Right lobe of liver (tissue), 6 donors: ENCODE data around the gene SCRN2. TPM values are rescaled to one million over a fixed set of nuclear protein-coding genes. Genes with fewer than 3 reads are reported as not detected.

Source experiments
- ATAC-seq, 4 donors: fragments of 200-7000 bp; cut with Tn5 transposase; one replicate each; pipeline ENCODE4 v1.9.1; 2020; ENCODE audit warnings: mild to moderate bottlenecking in 4 of 4, moderate library complexity in 4 of 4
- DNase-seq, 3 donors: peaks; one replicate each; pipeline ENCODE4 v3.0.0-alpha.2; 2020
- H3K27ac ChIP-seq, 3 donors: fragments of 200-600 bp; one replicate each; pipeline ENCODE4 v1.8.0; 2022
- H3K27me3 ChIP-seq, 2 donors: fragments of 200-600 bp; one replicate each; pipeline ENCODE4 v1.8.0; 2022
- H3K36me3 ChIP-seq, 4 donors: fragments of 200-600 bp; sonication (generic) in 1 of 4; one replicate each; pipeline versions ENCODE4 v1.5.1 to v1.8.0; 2017 to 2022; ENCODE audit warnings: control low read depth in 1 of 4
- H3K4me1 ChIP-seq, 4 donors: fragments of 200-600 bp; sonication (generic) in 1 of 4; one replicate each; pipeline versions ENCODE4 v1.5.1 to v1.8.0; 2017 to 2022; ENCODE audit warnings: control low read depth in 1 of 4
- H3K4me3 ChIP-seq, 3 donors: fragments of 200-600 bp; one replicate each; pipeline ENCODE4 v1.8.0; 2022
- H3K9me3 ChIP-seq, 4 donors: fragments of 200-600 bp; sonication (generic) in 1 of 4; one replicate each; pipeline versions ENCODE4 v1.5.1 to v1.8.0; 2017 to 2022; ENCODE audit warnings: control low read depth in 1 of 4
- POLR2A ChIP-seq: fragments of 450-650 bp; IDR thresholded peaks from one replicate; pipeline ENCODE4 v1.6.1; 2017; ENCODE audit warnings: antibody characterized with exemption, mild to moderate bottlenecking
- WGBS: methylation state at CpG from one replicate; pipeline ENCODE4 v1.1.6; 2018; ENCODE audit warnings: low coverage, low lambda C conversion rate; ENCODE audit not compliant: insufficient coverage; ENCODE audit errors: missing lambda C conversion rate; 5-methylcytosine and 5-hydroxymethylcytosine counted together
- intact Hi-C, 2 donors: fragments of 100-400 bp; cut with DNase I; formaldehyde crosslinking; loops; one replicate each; pipeline versions ENCODE4 v1.11.2 to v1.14.1; 2022
- long read RNA-seq: library from polyadenylated mRNA; unstranded; transcript quantifications from one replicate; pipeline ENCODE4 v2.0.0, GENCODE V29; 2019
- total RNA-seq, 6 experiments: library from RNA; depleted of rRNA in 2 of 6; stranded (reverse); fragments of >200 nt in 2 of 6; fragmentation: NEBNext Ultra II Directional in 3 of 6; extraction: Animal tissue kit (Norgen Biotek cat#: 25700) in 3 of 6; gene quantifications; one replicate each; pipeline versions ENCODE4 v1.1.0 to v1.2.4, GENCODE V29; 2016 to 2023
- TF ChIP-seq, protein P1 (sequence below), 4 donors: fragments of 200-600 bp in 3 of 4; fragments of 450-650 bp in 1 of 4; IDR thresholded peaks; one replicate each; pipeline versions ENCODE4 v1.5.1 to v1.8.0; 2016 to 2022; ENCODE audit warnings: antibody characterized with exemption in 4 of 4, mild to moderate bottlenecking in 2 of 4
- donor health status: DM: no; HTN: yes; CAD: no.
- donor health status: DM: no; HTN: no; CAD: no.
- donor health status: DM: no; HTN: no; CAD: no.
- donor health status: DM: no; HTN: yes; CAD: no.
- donor health status: DM: no; HTN: yes; CAD: no.

SCRN2 gene
- total RNA-seq, result 10 to 100 TPM; 18.1 to 25.7 (median 19.6) TPM
- long read RNA-seq, partial matches to known transcripts, result 1 of 5 reads
- long read RNA-seq, other reads (novel, unspliced or antisense), result 2 of 5 reads

DNA sequence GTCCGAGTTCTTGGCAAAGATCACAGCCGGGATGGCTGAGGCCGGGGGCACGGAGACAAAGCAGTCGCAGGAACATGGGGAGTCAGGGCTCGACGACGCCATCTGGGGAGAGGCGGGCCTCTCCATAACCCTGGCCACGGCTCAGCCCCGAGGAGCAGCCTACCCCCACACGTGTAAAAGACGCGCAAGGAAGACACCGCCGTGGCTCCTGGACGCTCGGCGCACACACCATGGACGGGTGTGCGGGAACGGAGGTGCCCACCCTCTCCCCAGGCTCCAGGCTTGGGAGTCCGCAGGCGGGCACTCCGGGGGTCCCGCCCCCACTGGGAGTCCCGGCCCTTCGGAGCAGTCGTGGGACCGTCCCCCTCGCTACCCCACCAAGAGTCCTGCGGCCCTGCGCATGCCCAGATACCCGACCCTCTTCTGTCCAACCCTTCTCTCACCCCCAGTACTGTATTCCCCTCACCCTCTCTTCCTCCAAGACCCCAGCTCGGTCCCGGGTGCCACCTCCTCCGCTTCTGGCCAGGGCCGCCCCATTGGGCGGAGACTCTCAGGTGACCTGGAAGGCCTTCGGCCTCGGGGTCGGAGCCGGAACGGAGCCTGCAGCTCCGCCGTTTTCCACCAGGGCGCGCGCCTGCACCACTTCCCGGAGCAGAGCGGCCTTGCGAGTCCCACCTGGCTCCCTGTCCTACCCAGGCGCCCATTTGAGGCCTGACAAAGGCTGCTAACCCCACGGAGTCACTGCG lies at the start of gene SCRN2:
Gene SCRN2 (minus strand): TSS at position 532 of the 746 bp plus-strand sequence. CDS start 430 bp downstream, at position 102.
- ATAC-seq (peak; percentile 93 to 97 (median 95)), DNase-seq (peak; percentile 91 to 94 (median 93))
- H3K9me3 ChIP-seq, result no peaks in the 10 kb centered on the region
- peak within 1 kb of the TSS; percentile 86 to 94 (median 92) for H3K4me3 ChIP-seq
- no peaks in the 10 kb centered on the region for H3K27me3 ChIP-seq
- intact Hi-C loops, result loop anchor here (10.0 kb wide), 1 partner anchor 174 kb away; no protein-coding TSS in a partner anchor
- no peak for TF ChIP-seq POLR2A
- TF ChIP-seq, protein P1, sequence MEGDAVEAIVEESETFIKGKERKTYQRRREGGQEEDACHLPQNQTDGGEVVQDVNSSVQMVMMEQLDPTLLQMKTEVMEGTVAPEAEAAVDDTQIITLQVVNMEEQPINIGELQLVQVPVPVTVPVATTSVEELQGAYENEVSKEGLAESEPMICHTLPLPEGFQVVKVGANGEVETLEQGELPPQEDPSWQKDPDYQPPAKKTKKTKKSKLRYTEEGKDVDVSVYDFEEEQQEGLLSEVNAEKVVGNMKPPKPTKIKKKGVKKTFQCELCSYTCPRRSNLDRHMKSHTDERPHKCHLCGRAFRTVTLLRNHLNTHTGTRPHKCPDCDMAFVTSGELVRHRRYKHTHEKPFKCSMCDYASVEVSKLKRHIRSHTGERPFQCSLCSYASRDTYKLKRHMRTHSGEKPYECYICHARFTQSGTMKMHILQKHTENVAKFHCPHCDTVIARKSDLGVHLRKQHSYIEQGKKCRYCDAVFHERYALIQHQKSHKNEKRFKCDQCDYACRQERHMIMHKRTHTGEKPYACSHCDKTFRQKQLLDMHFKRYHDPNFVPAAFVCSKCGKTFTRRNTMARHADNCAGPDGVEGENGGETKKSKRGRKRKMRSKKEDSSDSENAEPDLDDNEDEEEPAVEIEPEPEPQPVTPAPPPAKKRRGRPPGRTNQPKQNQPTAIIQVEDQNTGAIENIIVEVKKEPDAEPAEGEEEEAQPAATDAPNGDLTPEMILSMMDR (IDR thresholded peaks at IDR 0.05), result peak; percentile 92 to 97 (median 94)
- H3K27ac ChIP-seq, result peak within 1 kb of the TSS; percentile 52 to 92 (median 75)
- peaks cover 0 to 31% (median 11%) of the 10 kb centered on the region in 4 donors for H3K4me1 ChIP-seq
- WGBS, result 0% methylated on average over 23 of the region's 55 CpGs
- H3K36me3 ChIP-seq, result peaks cover 0 to 9% (median 0%) of the 10 kb centered on the region in 4 donors

DNA sequence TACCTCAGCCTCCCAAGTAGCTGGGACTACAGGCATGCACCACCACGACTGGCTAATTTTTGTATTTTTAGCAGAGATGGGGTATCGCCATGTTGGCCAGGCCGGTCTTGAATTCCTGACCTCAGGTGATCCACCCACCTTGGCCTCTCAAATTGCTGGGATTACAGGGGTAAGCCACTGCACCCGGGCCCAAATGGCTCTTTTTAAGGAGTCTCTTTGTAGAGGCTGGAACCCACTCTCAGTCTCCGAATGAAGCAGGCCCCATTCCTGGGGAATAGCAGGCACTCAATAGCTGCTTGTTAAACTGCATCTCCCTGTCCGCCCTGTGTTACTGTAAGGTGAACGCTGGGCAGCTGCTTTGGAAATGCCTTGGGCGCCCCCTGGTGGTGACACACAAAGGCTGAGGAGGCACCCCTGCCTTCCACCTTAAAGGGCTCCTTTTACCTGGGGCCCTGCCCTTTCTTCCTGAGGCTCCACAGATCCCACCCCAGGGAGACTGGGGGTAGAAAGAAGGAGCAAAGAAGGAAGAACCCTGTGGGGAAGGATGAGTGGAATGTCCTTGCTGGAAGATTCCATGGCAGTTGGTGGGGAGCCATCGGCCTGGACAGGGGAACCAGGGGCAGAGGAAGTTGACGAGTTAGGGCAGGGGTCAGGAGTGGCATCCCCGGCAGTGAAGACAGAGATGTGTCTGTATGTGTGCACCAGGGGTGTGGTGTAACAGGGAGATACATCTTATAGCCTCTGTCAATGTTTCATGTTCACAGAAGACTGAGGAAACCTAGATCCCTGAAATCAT lies 48.9 kb upstream of the SCRN2 start:
- peaks cover 0 to 8% (median 0%) of the 10 kb centered on the region in 4 donors for H3K4me1 ChIP-seq
- TF ChIP-seq POLR2A, result no peak
- TF ChIP-seq, protein P1 (IDR thresholded peaks at IDR 0.05), result peak; percentile 95 to 98 (median 96)
- peak; percentile 95 to 99 (median 96) for ATAC-seq
- no peak overlapping the region for H3K4me3 ChIP-seq
- no peak overlapping the region for H3K27ac ChIP-seq
- DNase-seq, result peak; percentile 89 to 90 (median 89)
- WGBS, result 17% methylated on average over 8 of the region's 11 CpGs
- no peaks in the 10 kb centered on the region for H3K9me3 ChIP-seq
- no peaks in the 10 kb centered on the region for H3K36me3 ChIP-seq
- H3K27me3 ChIP-seq, result no peaks in the 10 kb centered on the region
- intact Hi-C loops, result loop anchor here (5.0 kb wide), 1 partner anchor 43 kb away; no protein-coding TSS in a partner anchor

DNA sequence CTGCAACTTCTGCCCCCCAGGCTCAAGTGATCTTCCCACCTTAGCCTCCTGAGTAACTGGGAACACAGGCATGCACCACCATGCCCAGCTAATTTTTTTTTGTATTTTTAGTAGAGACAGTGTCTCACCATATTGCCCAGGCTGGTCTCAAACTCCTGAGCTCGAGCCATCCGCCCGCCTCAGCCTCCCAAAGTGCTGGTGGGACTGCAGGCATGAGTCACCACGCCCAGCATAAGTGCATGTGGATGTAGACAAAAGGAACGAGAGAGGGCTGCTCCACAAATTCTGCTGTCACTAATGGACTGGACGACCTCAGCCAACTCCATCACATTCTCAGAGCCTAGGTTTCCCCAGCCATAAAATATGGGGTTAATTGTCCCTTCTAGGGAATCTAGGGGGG lies 47.2 kb upstream of the SCRN2 start:
- H3K27me3 ChIP-seq, result no peaks in the 10 kb centered on the region
- no peaks in the 10 kb centered on the region for H3K4me1 ChIP-seq
- intact Hi-C loops, result no loop called here
- no peaks in the 10 kb centered on the region for H3K9me3 ChIP-seq
- 77% methylated on average over 5 of the region's 6 CpGs for WGBS
- DNase-seq (no peak), ATAC-seq (no peak)
- TF ChIP-seq, protein P1 (IDR thresholded peaks at IDR 0.05), result no peak
- no peak for TF ChIP-seq POLR2A
- no peak overlapping the region for H3K4me3 ChIP-seq
- H3K27ac ChIP-seq, result no peak overlapping the region
- no peaks in the 10 kb centered on the region for H3K36me3 ChIP-seq

DNA sequence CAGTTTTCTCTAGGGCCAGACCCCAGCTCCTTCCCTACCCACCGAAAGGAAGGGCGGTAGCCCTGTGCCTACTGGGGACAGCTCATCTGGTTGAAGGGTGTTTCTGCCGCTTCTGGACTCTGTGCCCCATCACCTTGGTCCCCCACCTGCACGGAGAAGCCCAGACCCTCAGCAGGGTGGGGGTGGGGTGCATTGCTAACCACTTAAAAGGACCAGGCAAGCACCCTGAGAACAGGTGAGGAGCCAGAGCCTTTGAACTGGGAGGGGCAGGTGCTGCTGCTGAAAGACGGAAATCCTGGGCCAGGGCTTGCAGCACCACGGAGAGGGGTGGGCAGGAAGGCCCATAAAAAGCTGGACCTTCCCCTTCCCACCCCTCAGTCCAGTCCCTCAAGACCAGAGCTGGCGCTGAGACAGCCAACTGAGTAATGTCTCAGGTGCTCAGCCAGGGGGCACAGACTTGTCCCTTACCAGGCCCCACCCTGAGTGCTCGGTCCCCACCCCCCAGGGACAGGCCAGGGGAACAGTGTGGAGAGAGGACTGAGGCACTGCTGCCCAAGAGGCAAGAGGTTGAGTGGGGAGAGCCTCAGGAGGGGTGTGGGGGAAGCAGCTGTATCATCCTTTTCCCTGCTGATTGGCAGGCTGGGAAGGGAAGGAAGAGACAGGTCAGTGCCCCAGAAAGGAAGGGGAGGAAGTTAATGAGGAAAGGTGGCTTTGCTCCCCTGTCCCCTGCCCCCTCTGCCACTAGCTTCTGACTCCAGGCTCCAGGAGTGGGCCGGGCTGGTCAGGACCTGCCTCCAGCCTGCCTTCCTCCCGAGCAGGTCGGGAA lies 44.0 kb upstream of the SCRN2 start:
- Histone ChIP-seq H3K4me1 (no peaks in the 10 kb centered on the region), H3K36me3 (no peaks in the 10 kb centered on the region), H3K27ac (no peak overlapping the region), H3K4me3 (no peak overlapping the region), H3K27me3 (no peaks in the 10 kb centered on the region), H3K9me3 (no peaks in the 10 kb centered on the region)
- DNase-seq, result no peak
- no peak for ATAC-seq
- no peak for TF ChIP-seq POLR2A
- TF ChIP-seq, protein P1 (IDR thresholded peaks at IDR 0.05), result no peak
- WGBS, result 61% methylated on average over 3 of the region's 11 CpGs
- intact Hi-C loops, result no loop called here
